ENCODE results near the gene KCNH1. TPM values are rescaled to one million over a fixed set of nuclear protein-coding genes. Genes with fewer than 3 reads are reported as not detected.
"Not testable (repeated sequence)": the region's sequence is repeated elsewhere in the genome, so short reads cannot be mapped to it uniquely, and the experiment has no call there.

KCNH1 gene
- total and polyA plus RNA-seq, 5 donors from 2014 or later: not detected

GRCh38 chr1:211066781-211067384 lies 67.1 kb downstream of the KCNH1 start:
- Histone ChIP-seq H3K27me3 (ENCODE audit: control insufficient read depth, insufficient read depth, low read length) (no peaks in the 10 kb centered on the region), H3K36me3 (ENCODE audit: control insufficient read depth, insufficient read depth, low read length) (no peaks in the 10 kb centered on the region), H3K27ac (ENCODE audit: insufficient read depth, low read length, poor library complexity, severe bottlenecking) (no peak overlapping the region), H3K4me1 (ENCODE audit: control insufficient read depth, insufficient read depth, low read length, poor library complexity, severe bottlenecking) (no peaks in the 10 kb centered on the region), H3K4me3 (ENCODE audit: low read depth, low read length) (no peak overlapping the region), H3K9me3 (ENCODE audit: control insufficient read depth in 2 of 2, low read length in 2 of 2) (no peaks in the 10 kb centered on the region)
- no peaks in the 10 kb centered on the region for H3K4me1 Mint-ChIP-seq
- peaks cover 0 to 6% (median 0%) of the 10 kb centered on the region in 7 donors for H3K9me3 Mint-ChIP-seq
- no peaks in the 10 kb centered on the region for H3K36me3 Mint-ChIP-seq
- DNase-seq (no peak), ATAC-seq (ENCODE audit: low read depth in 2 of 2) (no peak)
- H3K27ac Mint-ChIP-seq: no peak overlapping the region
- peaks cover 11% of the 10 kb centered on the region for H3K27me3 Mint-ChIP-seq
- no peak overlapping the region for H3K4me3 Mint-ChIP-seq

GRCh38 chr1:211041838-211042237 lies 92.1 kb downstream of the KCNH1 start:
- not testable (repeated sequence) for H3K27ac ChIP-seq (ENCODE audit: insufficient read depth, low read length, poor library complexity, severe bottlenecking); H3K9me3 ChIP-seq (ENCODE audit: control insufficient read depth in 2 of 2, low read length in 2 of 2); H3K27ac Mint-ChIP-seq; H3K4me1 ChIP-seq (ENCODE audit: control insufficient read depth, insufficient read depth, low read length, poor library complexity, severe bottlenecking); ATAC-seq (ENCODE audit: low read depth in 2 of 2); H3K27me3 Mint-ChIP-seq; H3K4me3 Mint-ChIP-seq; DNase-seq; H3K4me3 ChIP-seq (ENCODE audit: low read depth, low read length); H3K4me1 Mint-ChIP-seq; H3K27me3 ChIP-seq (ENCODE audit: control insufficient read depth, insufficient read depth, low read length); H3K36me3 ChIP-seq (ENCODE audit: control insufficient read depth, insufficient read depth, low read length); H3K36me3 Mint-ChIP-seq; H3K9me3 Mint-ChIP-seq

GRCh38 chr1:211037095-211037494 lies 96.9 kb downstream of the KCNH1 start:
- Histone ChIP-seq H3K36me3 (ENCODE audit: control insufficient read depth, insufficient read depth, low read length) (no peaks in the 10 kb centered on the region), H3K27ac (ENCODE audit: insufficient read depth, low read length, poor library complexity, severe bottlenecking) (no peak overlapping the region), H3K4me1 (ENCODE audit: control insufficient read depth, insufficient read depth, low read length, poor library complexity, severe bottlenecking) (no peaks in the 10 kb centered on the region), H3K27me3 (ENCODE audit: control insufficient read depth, insufficient read depth, low read length) (no peaks in the 10 kb centered on the region), H3K9me3 (ENCODE audit: control insufficient read depth in 2 of 2, low read length in 2 of 2) (no peaks in the 10 kb centered on the region), H3K4me3 (ENCODE audit: low read depth, low read length) (no peak overlapping the region)
- no peak for ATAC-seq (ENCODE audit: low read depth in 2 of 2)
- Mint-ChIP-seq H3K9me3 (peaks cover 0 to 5% (median 0%) of the 10 kb centered on the region in 7 donors), H3K4me1 (no peaks in the 10 kb centered on the region), H3K36me3 (no peaks in the 10 kb centered on the region), H3K27ac (no peak overlapping the region), H3K4me3 (no peak overlapping the region), H3K27me3 (no peaks in the 10 kb centered on the region)
- DNase-seq: no peak

GRCh38 chr1:211036381-211037060 lies 97.4 kb downstream of the KCNH1 start:
- Mint-ChIP-seq H3K9me3 (peaks cover 0 to 5% (median 0%) of the 10 kb centered on the region in 7 donors), H3K4me1 (no peaks in the 10 kb centered on the region), H3K27ac (no peak overlapping the region), H3K36me3 (no peaks in the 10 kb centered on the region), H3K4me3 (no peak overlapping the region), H3K27me3 (no peaks in the 10 kb centered on the region)
- Histone ChIP-seq H3K27me3 (ENCODE audit: control insufficient read depth, insufficient read depth, low read length) (no peaks in the 10 kb centered on the region), H3K27ac (ENCODE audit: insufficient read depth, low read length, poor library complexity, severe bottlenecking) (no peak overlapping the region), H3K9me3 (ENCODE audit: control insufficient read depth in 2 of 2, low read length in 2 of 2) (no peaks in the 10 kb centered on the region), H3K36me3 (ENCODE audit: control insufficient read depth, insufficient read depth, low read length) (no peaks in the 10 kb centered on the region), H3K4me3 (ENCODE audit: low read depth, low read length) (no peak overlapping the region), H3K4me1 (ENCODE audit: control insufficient read depth, insufficient read depth, low read length, poor library complexity, severe bottlenecking) (no peaks in the 10 kb centered on the region)
- DNase-seq: no peak
- no peak for ATAC-seq (ENCODE audit: low read depth in 2 of 2)

GRCh38 chr1:211035821-211036380 lies 98.0 kb downstream of the KCNH1 start:
- ATAC-seq (ENCODE audit: low read depth in 2 of 2): no peak
- H3K9me3 ChIP-seq (ENCODE audit: control insufficient read depth in 2 of 2, low read length in 2 of 2): no peaks in the 10 kb centered on the region

GRCh38 chr1:211033921-211034525 lies 99.9 kb downstream of the KCNH1 start:
- no peaks in the 10 kb centered on the region for H3K4me1 ChIP-seq (ENCODE audit: control insufficient read depth, insufficient read depth, low read length, poor library complexity, severe bottlenecking)
- no peaks in the 10 kb centered on the region for H3K27me3 ChIP-seq (ENCODE audit: control insufficient read depth, insufficient read depth, low read length)
- ATAC-seq (ENCODE audit: low read depth in 2 of 2) (no peak), DNase-seq (no peak)
- no peaks in the 10 kb centered on the region for H3K9me3 ChIP-seq (ENCODE audit: control insufficient read depth in 2 of 2, low read length in 2 of 2)
- no peak overlapping the region for H3K4me3 ChIP-seq (ENCODE audit: low read depth, low read length)
- no peaks in the 10 kb centered on the region for H3K36me3 ChIP-seq (ENCODE audit: control insufficient read depth, insufficient read depth, low read length)
- no peaks in the 10 kb centered on the region for H3K27me3 Mint-ChIP-seq
- H3K27ac ChIP-seq (ENCODE audit: insufficient read depth, low read length, poor library complexity, severe bottlenecking): no peak overlapping the region
- no peak overlapping the region for H3K27ac Mint-ChIP-seq
- H3K36me3 Mint-ChIP-seq: no peaks in the 10 kb centered on the region
- H3K9me3 Mint-ChIP-seq: peaks cover 0 to 5% (median 0%) of the 10 kb centered on the region in 7 donors
- H3K4me3 Mint-ChIP-seq: no peak overlapping the region
- no peaks in the 10 kb centered on the region for H3K4me1 Mint-ChIP-seq

More at GRCh38 chr1:211035821-211036380, 98.0 kb downstream of the KCNH1 start:
- no peaks in the 10 kb centered on the region for H3K36me3 ChIP-seq (ENCODE audit: control insufficient read depth, insufficient read depth, low read length)
- H3K4me3 Mint-ChIP-seq: no peak overlapping the region
- no peaks in the 10 kb centered on the region for H3K27me3 Mint-ChIP-seq
- no peak overlapping the region for H3K4me3 ChIP-seq (ENCODE audit: low read depth, low read length)
- H3K4me1 ChIP-seq (ENCODE audit: control insufficient read depth, insufficient read depth, low read length, poor library complexity, severe bottlenecking): no peaks in the 10 kb centered on the region
- DNase-seq: no peak
- H3K9me3 Mint-ChIP-seq: peaks cover 0 to 5% (median 0%) of the 10 kb centered on the region in 7 donors
- no peaks in the 10 kb centered on the region for H3K4me1 Mint-ChIP-seq
- no peaks in the 10 kb centered on the region for H3K36me3 Mint-ChIP-seq
- H3K27me3 ChIP-seq (ENCODE audit: control insufficient read depth, insufficient read depth, low read length): no peaks in the 10 kb centered on the region
- no peak overlapping the region for H3K27ac ChIP-seq (ENCODE audit: insufficient read depth, low read length, poor library complexity, severe bottlenecking)
- H3K27ac Mint-ChIP-seq: no peak overlapping the region

DNA sequence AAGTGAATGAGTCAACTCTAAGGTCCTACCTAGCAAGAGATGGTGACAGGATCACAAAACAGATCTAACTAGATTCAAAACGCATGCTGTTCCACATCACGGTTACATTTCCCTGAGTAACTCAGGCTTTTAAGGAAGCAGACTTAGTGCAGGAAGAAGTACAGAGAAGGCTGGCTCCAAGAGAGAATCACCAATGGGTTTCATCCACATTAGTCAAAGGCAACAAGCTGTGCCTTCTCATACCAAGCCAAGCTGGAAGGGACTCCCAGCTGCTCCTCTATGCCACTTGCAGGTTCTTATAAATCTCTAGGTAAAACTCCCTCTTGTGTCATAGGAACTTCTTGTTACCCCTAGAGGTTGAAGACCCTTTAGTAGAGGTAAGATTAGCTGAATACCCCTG lies 109.0 kb downstream of the KCNH1 start:
- H3K36me3 ChIP-seq (ENCODE audit: control insufficient read depth, insufficient read depth, low read length): no peaks in the 10 kb centered on the region
- Mint-ChIP-seq H3K4me1 (no peaks in the 10 kb centered on the region), H3K36me3 (no peaks in the 10 kb centered on the region), H3K9me3 (peaks cover 0 to 6% (median 0%) of the 10 kb centered on the region in 7 donors), H3K4me3 (no peak overlapping the region), H3K27ac (no peak overlapping the region), H3K27me3 (peaks cover 11% of the 10 kb centered on the region)
- ATAC-seq (ENCODE audit: low read depth in 2 of 2): no peak
- no peak for DNase-seq
- no peaks in the 10 kb centered on the region for H3K9me3 ChIP-seq (ENCODE audit: control insufficient read depth in 2 of 2, low read length in 2 of 2)
- H3K27ac ChIP-seq (ENCODE audit: insufficient read depth, low read length, poor library complexity, severe bottlenecking): no peak overlapping the region
- H3K27me3 ChIP-seq (ENCODE audit: control insufficient read depth, insufficient read depth, low read length): peaks cover 3% of the 10 kb centered on the region
- H3K4me1 ChIP-seq (ENCODE audit: control insufficient read depth, insufficient read depth, low read length, poor library complexity, severe bottlenecking): no peaks in the 10 kb centered on the region
- no peak overlapping the region for H3K4me3 ChIP-seq (ENCODE audit: low read depth, low read length)

Data from CD4-positive, CD25-positive, alpha-beta regulatory T cell (primary cell).